Panc1 (cell line): Measurements from ENCODE around the gene BMX.

Experiments
- POLR2AphosphoS5 ChIP-seq: IDR thresholded peaks from 2 replicates; pipeline ENCODE4 v1.6.1; 2012; ENCODE audit warnings: mild to moderate bottlenecking, low read depth, low read length, moderate library complexity
- TCF7L2 ChIP-seq: IDR thresholded peaks from 2 replicates; pipeline ENCODE4 v1.6.1; 2011; ENCODE audit warnings: mild to moderate bottlenecking, low read depth, low read length, inconsistent platforms
- TF ChIP-seq, protein P1 (sequence below): fragments of 450-650 bp; IDR thresholded peaks from 2 replicates; pipeline ENCODE4 v1.5.1; 2017; ENCODE audit warnings: mild to moderate bottlenecking

DNA sequence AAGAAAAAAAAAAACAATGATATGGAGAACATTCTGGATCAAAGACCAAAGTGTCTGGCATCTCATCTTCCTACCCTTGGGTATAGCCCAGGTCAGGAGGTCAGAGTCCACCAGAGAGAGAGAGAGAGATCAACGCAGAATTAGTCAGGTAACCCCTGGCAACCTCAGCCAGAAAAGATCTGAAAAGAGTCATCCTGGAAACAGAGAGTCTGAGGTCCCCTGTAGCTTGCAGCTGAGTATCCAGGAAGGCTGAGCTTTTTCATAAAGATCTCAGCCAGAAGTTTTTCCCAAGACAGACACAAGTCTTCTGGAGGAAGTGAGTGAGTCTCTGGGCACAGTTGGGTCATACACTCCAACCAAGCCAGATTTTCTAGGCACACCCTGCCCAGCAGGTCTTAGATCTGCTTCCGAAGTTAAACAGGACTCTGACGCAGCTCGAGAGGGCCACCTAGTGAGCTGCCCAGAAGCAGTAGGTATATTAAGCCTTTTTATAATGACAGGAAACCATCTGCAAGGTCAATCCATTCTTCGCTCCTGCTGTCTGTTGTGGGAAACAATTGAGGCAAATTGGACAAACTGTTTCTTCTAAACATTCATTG is 64.5 kb downstream of the BMX start:
- TF ChIP-seq POLR2AphosphoS5 (no peak), TCF7L2 (no peak)
- TF ChIP-seq, protein P1, sequence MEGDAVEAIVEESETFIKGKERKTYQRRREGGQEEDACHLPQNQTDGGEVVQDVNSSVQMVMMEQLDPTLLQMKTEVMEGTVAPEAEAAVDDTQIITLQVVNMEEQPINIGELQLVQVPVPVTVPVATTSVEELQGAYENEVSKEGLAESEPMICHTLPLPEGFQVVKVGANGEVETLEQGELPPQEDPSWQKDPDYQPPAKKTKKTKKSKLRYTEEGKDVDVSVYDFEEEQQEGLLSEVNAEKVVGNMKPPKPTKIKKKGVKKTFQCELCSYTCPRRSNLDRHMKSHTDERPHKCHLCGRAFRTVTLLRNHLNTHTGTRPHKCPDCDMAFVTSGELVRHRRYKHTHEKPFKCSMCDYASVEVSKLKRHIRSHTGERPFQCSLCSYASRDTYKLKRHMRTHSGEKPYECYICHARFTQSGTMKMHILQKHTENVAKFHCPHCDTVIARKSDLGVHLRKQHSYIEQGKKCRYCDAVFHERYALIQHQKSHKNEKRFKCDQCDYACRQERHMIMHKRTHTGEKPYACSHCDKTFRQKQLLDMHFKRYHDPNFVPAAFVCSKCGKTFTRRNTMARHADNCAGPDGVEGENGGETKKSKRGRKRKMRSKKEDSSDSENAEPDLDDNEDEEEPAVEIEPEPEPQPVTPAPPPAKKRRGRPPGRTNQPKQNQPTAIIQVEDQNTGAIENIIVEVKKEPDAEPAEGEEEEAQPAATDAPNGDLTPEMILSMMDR: peak; percentile 69
